Endometrial microvascular endothelial cells (primary cell): Measurements from ENCODE around the gene C10orf88. TPM values are rescaled to one million over a fixed set of nuclear protein-coding genes. Genes with fewer than 3 reads are reported as not detected.
"Not testable (repeated sequence)": the region's sequence is repeated elsewhere in the genome, so short reads cannot be mapped to it uniquely, and the experiment has no call there.

Experiments used
- in situ Hi-C: cut with HindIII; loops from 2 replicates; pipeline ENCODE4 v1.10.0; 2017; ENCODE audit warnings: low sequenced_read_pairs, low pct_unique_long_range_greater_than_20kb; ENCODE audit errors: inconsistent ontology term
- total RNA-seq: library from RNA; depleted of rRNA; stranded (reverse); fragments of >200 nt; gene quantifications from one replicate; pipeline ENCODE4 v1.2.3, GENCODE V29; 2015; ENCODE audit errors: inconsistent ontology term

Gene C10orf88
- total RNA-seq, 1 donor from 2014 or later: 11.2 TPM

GRCh38 chr10:122974023-122974422 is 20.0 kb upstream of the C10orf88 start:
- in situ Hi-C loops: no loop called here

- in situ Hi-C loops: no loop called here
These were observed 14.7 kb upstream of the C10orf88 start for GRCh38 chr10:122968698-122969097.

- in situ Hi-C loops: no loop called here
These were observed 12.9 kb upstream of the C10orf88 start for GRCh38 chr10:122966879-122967278.

- in situ Hi-C loops: no loop called here
These were observed 8.4 kb upstream of the C10orf88 start for GRCh38 chr10:122962405-122962804.

- in situ Hi-C loops: no loop called here
These were observed 3.4 kb upstream of the C10orf88 start for GRCh38 chr10:122957474-122957873.

- in situ Hi-C loops: no loop called here
These were observed 1.9 kb upstream of the C10orf88 start for GRCh38 chr10:122955892-122956291.

- in situ Hi-C loops: no loop called here
These were observed 664 bp upstream of the C10orf88 start for GRCh38 chr10:122954731-122955050.

GRCh38 chr10:122949296-122949695 is 4.7 kb downstream of the C10orf88 start:
- in situ Hi-C loops: no loop called here

GRCh38 chr10:122939856-122940543 is 14.0 kb downstream of the C10orf88 start:
- in situ Hi-C loops: no loop called here

- in situ Hi-C loops: no loop called here
These were observed 14.7 kb downstream of the C10orf88 start for GRCh38 chr10:122939133-122939855.

GRCh38 chr10:122931088-122931906 is 22.7 kb downstream of the C10orf88 start:
- in situ Hi-C loops: no loop called here

- in situ Hi-C loops: no loop called here
These were observed 23.9 kb downstream of the C10orf88 start for GRCh38 chr10:122930140-122930539.

GRCh38 chr10:122915700-122916099 is 38.3 kb downstream of the C10orf88 start:
- in situ Hi-C loops: no loop called here

GRCh38 chr10:122911889-122912484 is 42.0 kb downstream of the C10orf88 start:
- in situ Hi-C loops: no loop called here

- in situ Hi-C loops: no loop called here
These were observed 43.7 kb downstream of the C10orf88 start, which contains the start of gene FAM24A for GRCh38 chr10:122910310-122910709. TSS of gene FAM24A (plus strand) at chr10:122910610. CDS start at chr10:122911635, 1,025 bp downstream.

GRCh38 chr10:122903861-122904260 is 50.2 kb downstream of the C10orf88 start:
- in situ Hi-C loops: not testable (repeated sequence)

- in situ Hi-C loops: no loop called here
These were observed 59.6 kb downstream of the C10orf88 start for GRCh38 chr10:122894261-122894944.

- in situ Hi-C loops: no loop called here
These were observed 69.9 kb downstream of the C10orf88 start for GRCh38 chr10:122884166-122884565.

GRCh38 chr10:122882766-122883165 is 71.3 kb downstream of the C10orf88 start:
- in situ Hi-C loops: no loop called here
